NCI-H1436 (cell line): ENCODE data around the gene GJB2.

Experiments used
- DNase-seq: peaks from one replicate; lab custom pipeline; 2025; lab: John Stamatoyannopoulos, UW

Gene GJB2

DNA sequence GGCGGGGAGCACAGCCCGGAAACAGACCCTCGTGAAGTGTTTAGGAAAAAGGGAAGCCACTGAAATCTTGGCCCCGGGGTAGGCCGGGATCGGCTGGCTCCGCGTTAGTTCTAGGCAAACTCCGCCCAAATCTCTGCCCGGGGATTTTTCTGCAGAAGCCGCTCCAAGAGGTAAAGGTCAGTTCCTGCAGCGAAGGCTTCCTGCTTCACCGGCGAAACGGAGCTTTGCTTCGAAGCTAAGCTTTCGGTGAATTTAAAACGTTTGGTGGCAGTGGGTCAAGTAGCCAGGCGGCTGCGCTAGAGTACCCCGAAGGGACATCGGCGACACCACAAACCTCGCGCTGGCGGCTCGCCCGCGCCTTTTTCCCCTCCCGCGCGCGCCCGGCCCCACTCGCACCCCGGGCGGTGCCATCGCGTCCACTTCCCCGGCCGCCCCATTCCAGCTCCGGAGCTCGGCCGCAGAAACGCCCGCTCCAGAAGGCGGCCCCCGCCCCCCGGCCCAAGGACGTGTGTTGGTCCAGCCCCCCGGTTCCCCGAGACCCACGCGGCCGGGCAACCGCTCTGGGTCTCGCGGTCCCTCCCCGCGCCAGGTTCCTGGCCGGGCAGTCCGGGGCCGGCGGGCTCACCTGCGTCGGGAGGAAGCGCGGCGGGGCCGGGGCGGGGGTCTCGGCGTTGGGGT, 441 bp downstream of the GJB2 start:
- no peak for DNase-seq

DNA sequence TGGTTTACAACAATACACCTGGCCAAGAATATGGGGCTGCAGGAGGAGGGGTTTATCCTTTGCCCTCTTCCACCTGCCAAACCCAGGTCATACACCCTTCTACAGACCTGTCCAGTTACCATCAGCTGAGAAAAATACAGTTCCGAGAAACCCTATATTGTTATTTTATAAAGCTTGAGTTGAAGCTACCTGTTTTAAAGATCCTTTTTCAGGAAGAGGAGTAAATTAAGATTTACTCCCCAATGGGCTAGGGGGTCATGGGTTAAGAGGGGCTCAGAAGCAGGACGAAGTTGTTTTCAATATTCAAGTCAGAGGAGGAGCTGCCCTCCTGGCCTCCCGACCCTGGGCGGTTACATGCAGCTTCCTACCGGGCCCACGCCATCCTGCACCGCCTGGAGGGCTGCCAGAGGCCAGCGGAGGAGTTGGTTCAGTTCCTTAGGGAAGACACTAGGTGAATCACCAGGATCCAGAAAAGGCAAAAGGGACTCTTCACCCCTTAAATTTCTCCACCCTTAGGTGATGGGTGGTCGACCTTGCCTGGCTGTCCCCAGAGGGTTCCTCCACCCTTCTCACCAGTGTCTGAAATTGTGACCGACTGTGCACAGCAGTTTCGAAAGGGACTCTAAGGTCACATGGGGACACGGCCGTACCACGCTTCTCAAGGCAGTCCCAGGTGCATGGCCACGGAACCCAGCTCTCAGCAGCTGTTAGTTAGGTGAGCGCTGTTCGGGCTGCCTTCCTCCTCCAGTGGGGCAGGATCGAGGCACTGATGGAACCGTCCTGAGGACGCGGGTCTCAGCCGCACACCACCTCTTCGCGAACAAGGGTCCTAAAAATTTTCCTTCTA, 1.2 kb downstream of the GJB2 start:
- DNase-seq, result no peak

DNA sequence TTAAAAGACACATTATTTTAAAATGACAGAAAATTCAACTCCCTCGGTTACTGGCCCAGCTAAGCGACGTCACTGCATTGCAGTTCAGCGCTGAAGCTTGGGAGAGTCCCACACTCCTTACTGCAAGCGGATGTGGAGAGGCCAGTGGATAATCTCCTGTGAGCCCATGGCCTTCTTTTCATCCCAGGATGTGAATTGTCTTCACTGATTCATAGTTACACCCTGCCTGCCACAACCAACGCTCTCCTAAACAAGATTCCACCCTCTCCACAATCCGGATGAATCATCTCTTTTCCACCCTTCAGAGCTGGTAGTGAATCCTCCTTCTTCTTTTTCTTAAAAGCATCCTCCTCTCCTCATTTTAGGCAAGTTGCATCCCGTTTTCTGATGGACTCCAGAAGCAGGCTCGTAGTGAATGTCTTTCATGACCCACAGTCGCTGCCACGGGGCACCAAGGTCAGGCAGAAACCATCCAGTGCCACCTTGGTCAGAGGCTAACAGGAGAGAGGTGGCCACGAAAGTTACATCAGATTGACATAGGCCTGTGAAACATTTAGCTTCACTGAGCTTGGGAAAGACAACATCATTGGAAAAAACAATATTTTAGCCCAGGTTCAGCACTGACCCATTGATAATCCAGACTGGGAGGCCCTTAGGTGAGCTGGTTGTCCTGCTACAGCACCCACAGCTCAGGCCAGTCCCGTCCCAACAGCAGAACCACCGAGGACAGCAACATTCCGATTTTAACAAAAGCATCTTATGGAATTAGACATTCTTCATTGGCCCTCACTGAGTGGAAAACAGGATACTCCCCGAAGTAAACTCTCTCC, 2.0 kb downstream of the GJB2 start:
- DNase-seq, result no peak

DNA sequence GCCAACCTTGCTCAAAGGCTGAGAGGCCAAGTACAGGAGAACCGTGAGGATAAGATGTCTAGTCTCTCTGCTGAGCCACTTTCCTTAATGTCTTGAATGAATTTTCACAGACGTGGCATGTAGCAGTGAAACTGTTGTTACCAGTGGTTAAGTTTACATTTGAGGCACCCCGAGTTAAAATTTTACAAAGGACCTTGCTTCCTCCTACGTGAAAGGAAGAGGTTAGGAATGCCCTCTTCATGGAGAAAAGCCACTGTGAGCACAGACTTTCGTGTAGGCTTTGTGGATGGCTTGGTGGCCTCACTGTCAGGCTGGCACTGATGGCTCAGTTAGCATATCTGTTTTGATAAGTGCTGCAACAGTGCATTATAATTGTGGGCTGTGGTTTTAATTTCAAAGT, 2.7 kb downstream of the GJB2 start:
- DNase-seq, result no peak

DNA sequence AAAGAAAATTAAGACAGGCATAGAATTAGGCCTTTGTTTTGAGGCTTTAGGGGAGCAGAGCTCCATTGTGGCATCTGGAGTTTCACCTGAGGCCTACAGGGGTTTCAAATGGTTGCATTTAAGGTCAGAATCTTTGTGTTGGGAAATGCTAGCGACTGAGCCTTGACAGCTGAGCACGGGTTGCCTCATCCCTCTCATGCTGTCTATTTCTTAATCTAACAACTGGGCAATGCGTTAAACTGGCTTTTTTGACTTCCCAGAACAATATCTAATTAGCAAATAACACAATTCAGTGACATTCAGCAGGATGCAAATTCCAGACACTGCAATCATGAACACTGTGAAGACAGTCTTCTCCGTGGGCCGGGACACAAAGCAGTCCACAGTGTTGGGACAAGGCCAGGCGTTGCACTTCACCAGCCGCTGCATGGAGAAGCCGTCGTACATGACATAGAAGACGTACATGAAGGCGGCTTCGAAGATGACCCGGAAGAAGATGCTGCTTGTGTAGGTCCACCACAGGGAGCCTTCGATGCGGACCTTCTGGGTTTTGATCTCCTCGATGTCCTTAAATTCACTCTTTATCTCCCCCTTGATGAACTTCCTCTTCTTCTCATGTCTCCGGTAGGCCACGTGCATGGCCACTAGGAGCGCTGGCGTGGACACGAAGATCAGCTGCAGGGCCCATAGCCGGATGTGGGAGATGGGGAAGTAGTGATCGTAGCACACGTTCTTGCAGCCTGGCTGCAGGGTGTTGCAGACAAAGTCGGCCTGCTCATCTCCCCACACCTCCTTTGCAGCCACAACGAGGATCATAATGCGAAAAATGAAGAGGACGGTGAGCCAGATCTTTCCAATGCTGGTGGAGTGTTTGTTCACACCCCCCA, 3.8 kb downstream of the GJB2 start:
- no peak for DNase-seq

DNA sequence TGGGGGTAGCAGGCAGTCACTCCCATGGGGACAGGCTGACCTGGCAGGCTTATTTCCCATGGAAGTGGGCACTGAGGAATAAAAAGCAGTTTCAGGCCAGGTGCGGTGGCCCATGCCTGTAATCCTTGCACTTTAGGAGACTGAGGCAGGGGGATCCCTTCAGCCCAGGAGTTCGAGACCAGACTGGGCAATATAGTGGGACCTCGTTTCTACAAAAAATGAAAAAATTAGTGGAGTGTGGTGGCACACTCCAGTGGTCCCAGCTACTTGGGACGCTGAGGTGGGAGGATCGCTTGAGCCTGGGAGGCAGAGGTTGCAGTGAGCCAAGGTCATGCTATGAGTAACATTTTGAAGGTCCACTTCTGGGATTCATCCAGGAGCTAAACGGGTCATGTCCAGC, 6.0 kb downstream of the GJB2 start:
- no peak for DNase-seq

DNA sequence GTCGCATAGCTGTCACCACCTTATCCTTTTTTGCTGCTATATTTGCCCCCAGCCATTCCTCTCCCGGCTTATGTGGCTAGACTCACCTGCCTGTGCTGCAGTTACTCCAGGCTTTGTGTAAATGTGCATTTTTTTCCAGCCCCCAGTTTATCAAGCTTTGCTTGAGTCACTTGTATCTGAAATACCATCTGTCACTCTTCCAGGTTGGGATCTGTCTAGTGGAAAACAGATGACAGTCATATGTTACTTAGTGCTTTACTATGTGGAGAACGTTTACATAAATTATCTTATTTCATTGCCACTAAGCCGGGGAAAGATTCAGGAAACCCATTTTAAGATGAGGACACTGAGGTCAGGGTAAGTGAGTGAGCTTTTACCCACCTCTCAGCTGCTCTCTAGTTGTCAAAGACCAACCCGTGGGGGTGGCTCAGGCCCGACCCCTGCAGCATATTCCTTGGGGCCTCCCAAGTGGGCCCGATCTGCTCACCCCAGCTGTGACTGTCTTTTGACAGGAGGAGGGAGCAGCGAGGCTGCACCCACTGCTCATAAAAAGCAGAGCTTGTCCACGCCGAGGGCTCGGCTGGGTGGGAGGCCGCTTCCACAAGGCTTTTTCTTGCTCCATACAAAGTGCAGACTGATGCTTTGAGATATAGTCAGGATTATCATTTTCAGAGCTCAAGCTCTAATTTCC, 7.2 kb downstream of the GJB2 start:
- DNase-seq, result no peak

DNA sequence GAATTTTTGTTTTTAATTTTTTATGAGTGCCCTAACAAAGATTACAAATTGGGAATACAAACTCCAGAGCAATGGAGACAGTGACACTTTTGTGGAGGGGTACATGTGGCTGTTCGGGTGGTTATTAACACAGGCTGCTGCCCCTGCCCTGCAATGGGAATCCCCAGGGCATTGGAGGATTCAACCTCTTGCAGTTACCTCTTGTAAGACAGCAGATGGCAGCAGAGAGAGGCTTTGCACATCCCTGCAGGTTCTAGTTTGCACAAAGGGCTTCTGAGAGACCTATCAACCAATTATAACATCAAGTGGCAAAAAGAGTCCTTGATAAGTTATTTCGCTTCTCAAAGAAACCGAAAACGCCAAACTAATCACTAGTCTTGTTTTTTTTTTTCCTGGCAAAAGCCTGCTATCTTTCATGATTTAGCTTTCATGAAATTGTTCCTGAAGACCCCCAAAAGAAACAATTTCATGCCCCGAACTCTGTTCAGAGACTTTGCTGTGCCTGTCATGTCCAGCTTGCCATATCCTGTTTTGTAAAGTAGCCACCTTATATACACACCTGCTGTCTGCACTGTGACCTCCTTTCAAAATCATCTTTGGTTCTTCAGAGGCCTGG, 10.4 kb downstream of the GJB2 start:
- DNase-seq, result peak; percentile 56

DNA sequence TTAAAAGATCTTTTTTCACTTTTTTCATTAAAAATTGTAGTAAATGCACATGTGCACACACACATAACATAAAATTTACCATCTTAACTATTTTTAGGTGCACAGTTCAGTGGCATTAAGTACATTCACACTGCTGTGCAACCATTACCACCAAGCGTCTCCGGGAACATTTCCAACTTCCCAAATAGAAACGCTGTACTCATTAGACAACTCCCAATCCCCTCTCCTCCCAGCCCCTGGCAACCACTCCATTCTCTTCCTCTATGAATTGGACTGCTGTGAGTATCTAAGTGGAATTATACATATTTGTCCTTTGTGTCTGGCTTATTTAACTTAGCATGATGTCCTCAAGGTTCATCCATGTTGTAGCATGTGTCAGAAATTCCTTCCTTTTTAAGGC, 11.6 kb downstream of the GJB2 start:
- no peak for DNase-seq

DNA sequence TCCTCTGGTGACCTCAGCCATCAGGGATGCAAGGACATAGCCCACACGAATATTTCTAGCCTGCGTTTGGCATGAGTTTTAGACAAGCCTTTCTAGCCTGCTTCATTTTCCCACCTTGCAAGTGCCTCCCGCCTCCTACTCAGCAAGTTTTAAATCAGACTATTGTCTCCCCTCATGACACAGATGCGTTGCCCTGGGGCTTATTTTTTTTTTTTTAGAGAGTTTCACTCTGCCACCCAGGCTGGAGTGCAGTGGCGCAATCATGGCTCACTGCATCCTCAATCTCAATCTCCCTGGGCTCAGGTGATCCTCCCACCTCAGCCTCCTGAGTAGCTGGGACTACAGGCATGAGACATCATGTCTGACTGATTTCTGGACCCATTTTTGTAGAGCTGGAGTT, 14.6 kb downstream of the GJB2 start:
- DNase-seq, result no peak

DNA sequence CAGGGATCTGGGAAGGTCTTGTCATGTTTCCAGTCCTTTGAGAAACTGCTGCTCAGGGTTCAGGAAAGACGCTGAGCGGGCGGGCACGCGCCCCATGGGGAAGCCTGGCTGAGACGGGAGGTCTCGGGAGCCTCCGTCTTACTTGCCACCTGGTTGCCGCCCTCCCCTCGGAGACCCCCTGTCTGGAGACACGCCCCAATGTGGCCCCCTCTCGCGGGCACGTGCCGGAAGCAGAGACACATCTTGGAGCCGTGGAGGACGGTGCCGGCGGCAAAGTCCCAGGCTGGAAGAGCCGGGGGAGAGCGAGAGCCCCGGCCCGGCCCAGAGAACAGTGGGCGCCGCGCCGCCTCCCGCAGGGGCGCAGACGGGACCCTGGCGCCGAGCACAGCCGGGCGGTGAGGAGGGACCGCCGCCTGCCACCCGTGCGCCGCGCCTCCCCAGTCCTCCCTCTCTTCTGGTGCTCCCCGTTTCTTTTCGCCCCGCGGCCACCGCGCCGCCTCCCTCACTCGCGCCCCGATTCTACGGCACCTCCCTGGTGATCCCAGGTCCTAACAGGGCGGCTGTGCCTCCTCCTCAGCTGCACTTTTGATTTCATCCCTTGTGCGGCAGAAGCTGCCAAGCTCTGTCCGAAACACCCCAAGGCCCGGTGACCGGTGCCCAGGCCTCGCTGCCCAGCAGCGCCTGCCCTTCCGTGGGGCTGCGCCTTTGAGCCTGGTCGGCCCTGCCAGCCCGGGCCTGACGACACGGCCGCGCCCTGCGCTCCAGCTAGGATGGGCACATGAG, 15.5 kb downstream of the GJB2 start:
- DNase-seq, result no peak

DNA sequence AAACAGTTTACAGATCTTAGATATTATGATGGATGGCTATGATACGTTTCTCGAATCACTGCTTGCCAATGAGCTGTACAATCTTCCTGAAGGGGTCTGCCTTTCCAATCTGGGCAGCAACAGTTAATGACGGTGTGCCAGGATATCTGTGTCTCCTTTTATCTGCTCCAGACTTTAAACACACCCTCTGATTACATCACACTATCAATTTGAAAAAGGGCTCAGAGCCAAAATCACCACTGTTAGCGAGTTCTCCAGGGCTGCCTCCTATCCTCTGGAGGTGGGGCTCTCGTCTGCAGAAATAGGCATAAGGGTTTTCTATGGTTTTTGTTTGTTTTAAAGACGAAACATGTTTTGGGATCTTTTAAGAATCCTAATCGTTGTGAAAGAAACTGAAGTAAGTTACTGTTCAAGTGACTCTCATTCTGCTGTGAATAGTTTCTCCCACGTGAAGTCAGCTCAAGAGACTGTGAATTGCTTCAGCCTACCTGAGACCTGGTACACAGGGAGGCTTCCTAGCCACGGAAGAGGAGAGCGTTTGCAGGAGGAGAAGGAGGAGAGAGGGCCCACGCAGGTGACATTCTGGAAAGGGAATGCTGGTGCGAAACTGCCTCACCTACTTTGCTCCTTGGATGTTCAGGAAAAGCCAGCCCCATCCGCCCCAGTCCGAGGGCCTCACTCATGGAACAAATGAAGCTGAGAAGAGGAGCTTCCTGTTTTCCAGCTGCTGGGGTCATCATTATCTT, 16.7 kb downstream of the GJB2 start:
- DNase-seq, result no peak

DNA sequence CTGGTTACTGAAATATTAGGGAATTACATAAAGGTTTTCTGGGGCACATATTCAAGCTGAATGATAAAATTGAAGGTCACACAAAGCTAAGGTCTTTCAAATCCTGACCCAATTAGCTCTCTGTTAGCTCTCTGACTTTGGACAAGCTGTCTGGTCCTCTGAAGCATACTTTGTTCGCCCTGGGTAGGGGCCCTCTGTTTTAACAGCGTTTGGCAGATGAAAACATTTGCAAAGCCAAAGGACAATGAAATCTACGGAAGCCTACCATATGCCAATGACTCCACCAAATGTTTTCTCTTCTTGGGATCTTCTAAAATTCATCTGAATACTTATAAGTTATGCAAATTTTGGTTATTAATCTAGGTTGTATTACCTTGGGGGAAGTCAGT, 17.3 kb downstream of the GJB2 start:
- no peak for DNase-seq

DNA sequence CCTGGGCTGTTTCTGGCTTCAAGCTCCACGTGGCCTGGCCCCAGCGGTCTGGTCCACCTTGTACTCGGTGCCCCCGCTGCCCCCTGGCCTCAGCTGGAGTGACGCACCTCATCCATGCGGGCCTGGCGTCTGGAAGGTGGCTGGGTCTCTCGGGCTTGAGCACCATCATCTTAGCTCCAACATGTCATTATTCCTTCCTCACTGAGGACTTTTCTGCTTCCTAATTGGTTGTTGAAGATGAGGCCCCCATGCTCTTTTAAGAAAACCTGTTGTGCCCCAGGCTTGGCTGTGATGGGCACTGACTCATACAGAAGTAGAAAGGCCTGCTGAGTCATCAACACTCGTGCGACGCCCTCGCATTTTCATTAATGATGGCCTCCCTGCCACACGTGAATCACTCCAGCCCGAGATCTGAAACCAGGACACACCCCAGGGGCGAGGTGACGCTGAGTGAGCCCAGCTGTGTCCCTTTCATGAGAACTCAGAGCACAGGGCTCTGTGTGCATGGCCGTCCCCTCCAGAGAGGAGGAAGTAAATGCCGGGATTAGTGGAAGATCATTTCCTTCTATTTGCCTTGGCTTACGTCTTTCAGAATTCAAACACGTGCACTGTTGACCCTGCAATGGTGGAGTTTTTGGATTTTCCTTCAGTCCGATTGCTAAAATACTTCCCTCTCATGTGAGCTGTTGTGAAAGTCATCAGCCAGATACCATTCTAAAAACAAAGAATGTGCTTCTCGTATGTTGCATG, 17.9 kb downstream of the GJB2 start:
- no peak for DNase-seq

DNA sequence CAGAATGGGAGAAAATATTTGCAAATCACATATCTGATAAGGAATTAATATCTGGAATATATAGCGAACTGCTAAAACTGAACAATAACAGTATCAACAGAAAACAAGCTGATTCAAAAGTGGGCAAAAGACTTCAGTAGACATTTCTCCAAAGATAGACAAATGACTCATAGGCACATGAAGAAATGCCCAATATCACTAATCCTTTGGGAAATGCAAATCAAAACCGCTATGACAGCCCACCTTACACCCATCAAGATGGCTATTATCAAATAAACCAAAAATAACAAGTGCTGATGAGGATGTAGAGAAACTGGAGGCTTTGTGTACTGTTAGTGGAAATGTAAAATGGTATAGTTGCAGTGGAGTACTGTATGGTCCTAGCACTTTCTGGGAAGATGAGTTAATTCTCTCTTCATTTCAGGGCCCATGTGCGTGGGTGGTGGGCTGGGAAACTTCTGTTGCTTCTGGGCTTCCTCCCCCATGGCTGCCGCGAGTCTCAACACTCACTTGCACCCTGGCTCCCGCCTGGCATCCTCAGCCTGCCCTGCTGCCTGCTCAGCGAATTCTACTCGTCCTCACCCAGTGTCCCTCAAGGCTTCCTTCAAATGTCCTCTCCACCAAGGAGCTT, 19.5 kb downstream of the GJB2 start:
- no peak for DNase-seq

DNA sequence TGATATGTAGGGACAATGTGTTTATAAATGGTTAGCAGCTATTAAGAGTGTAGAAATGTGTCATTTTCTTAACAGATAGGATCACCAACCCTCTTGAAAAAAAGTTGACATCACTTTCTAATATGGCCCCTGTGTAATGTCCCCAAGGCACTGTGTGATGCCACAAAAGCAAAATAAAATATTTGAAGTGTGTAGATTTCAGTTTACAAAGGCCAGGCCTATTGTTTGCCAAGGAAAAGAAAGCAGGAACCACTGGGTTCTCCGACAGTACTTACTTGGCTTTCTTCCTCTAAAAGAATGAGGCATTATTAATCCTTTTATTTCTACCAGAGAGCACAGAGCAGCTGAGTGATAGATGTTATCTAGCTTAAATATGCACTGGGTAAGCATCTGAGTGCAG, 21.4 kb downstream of the GJB2 start:
- DNase-seq, result no peak

DNA sequence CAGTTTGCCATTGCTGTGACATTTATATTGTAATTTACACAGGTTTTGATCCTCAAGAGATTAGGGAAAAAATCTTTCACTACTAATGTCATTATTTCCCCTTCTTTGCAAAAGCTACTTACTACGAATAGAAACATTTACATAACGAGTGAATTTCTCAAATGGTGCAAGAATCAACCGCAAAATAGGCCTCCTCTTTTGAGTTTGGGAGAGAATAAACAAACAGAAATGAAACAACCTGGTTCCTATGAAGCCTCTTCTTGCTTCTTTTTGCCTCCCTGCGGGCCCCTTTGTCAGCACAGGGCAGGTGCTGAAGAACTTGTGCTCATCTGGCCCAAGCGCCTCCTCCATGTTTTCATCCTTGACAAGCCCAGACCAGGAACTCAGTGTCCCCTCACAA, 21.8 kb downstream of the GJB2 start:
- no peak for DNase-seq

DNA sequence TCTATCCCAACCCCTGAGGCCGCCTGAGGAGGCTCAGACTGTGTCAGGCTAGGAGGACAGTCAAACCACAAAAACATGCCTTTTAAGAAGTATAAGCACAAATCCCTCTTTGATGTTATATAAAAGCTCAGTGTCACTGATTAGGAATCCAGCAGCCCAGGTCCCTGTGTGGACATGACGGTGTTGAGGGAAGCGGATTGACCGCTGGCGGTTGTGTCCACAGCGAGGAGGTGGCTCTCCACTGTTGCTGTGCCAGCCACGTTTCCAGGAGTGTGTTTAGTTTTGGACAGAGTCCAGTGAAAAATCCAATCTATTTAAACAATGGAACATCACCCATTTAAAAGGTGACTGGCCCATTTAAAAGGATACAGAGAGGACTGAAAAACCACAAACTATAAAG, 24.3 kb downstream of the GJB2 start:
- no peak for DNase-seq
